GM12878 (cell line): ENCODE data around the gene FCN2. TPM values are rescaled to one million over a fixed set of nuclear protein-coding genes. Genes with fewer than 3 reads are reported as not detected.

Source experiments
- BCL11A ChIP-seq: IDR thresholded peaks from 2 replicates; pipeline ENCODE4 v1.6.1; 2011; ENCODE audit warnings: low read depth, low read length
- BRCA1 ChIP-seq: IDR thresholded peaks from 2 replicates; pipeline ENCODE4 v1.6.1; 2011; ENCODE audit warnings: low read depth, low read length, improper control_type of control experiment
- CHD2 ChIP-seq: IDR thresholded peaks from 2 replicates; pipeline ENCODE4 v1.6.1; 2011; ENCODE audit warnings: low read depth, low read length, improper control_type of control experiment, borderline replicate concordance
- MEF2B ChIP-seq: fragments of 450-650 bp; IDR thresholded peaks from 2 replicates; pipeline ENCODE4 v1.6.1; 2018; ENCODE audit warnings: mild to moderate bottlenecking, moderate library complexity; ENCODE audit not compliant: partially characterized antibody, poor library complexity, severe bottlenecking
- MTA2 ChIP-seq: fragments of 450-650 bp; IDR thresholded peaks from 2 replicates; pipeline ENCODE4 v1.6.1; 2016; ENCODE audit warnings: low read depth, mild to moderate bottlenecking, moderate library complexity
- NFYA ChIP-seq: IDR thresholded peaks from 2 replicates; pipeline ENCODE4 v1.6.1; 2011; ENCODE audit warnings: low read depth, mild to moderate bottlenecking, low read length, improper control_type of control experiment, borderline replicate concordance
- NR2C2 ChIP-seq: IDR thresholded peaks from 2 replicates; pipeline ENCODE4 v1.6.1; 2011; ENCODE audit warnings: borderline replicate concordance, low read depth; ENCODE audit not compliant: control insufficient read depth, insufficient read length
- NRF1 ChIP-seq: conservative IDR thresholded peaks from 2 replicates; pipeline ENCODE4 v1.6.1; 2011; ENCODE audit warnings: mild to moderate bottlenecking, low read depth, low read length, improper control_type of control experiment
- PAX8 ChIP-seq: fragments of 450-650 bp; IDR thresholded peaks from 2 replicates; pipeline ENCODE4 v1.6.1; 2017; ENCODE audit warnings: mild to moderate bottlenecking, moderate library complexity
- PBX3 ChIP-seq: IDR thresholded peaks from 2 replicates; pipeline ENCODE4 v1.6.1; 2011; ENCODE audit warnings: mild to moderate bottlenecking, low read depth, low read length, moderate library complexity; ENCODE audit not compliant: insufficient replicate concordance
- RBBP5 ChIP-seq: fragments of 200-600 bp; sonication (generic); conservative IDR thresholded peaks from 2 replicates; pipeline ENCODE4 v1.6.1; 2016
- SIN3A ChIP-seq: IDR thresholded peaks from 2 replicates; pipeline ENCODE4 v1.6.1; 2012; ENCODE audit warnings: low read depth, low read length, improper control_type of control experiment
- SMAD5 ChIP-seq: IDR thresholded peaks from 2 replicates; pipeline ENCODE4 v1.6.1; 2016; ENCODE audit warnings: antibody characterized with exemption, low read depth
- STAT1 ChIP-seq: fragments of 450-650 bp; conservative IDR thresholded peaks from 2 replicates; pipeline ENCODE4 v1.6.1; 2014; ENCODE audit warnings: antibody characterized with exemption, mild to moderate bottlenecking
- SUZ12 ChIP-seq: fragments of 200-600 bp; sonication (generic); IDR thresholded peaks from one replicate; pipeline ENCODE4 v1.6.1; 2018; ENCODE audit warnings: antibody characterized with exemption, mild to moderate bottlenecking; ENCODE audit not compliant: unreplicated experiment
- TCF12 ChIP-seq: IDR thresholded peaks from 2 replicates; pipeline ENCODE4 v1.6.1; 2011; ENCODE audit warnings: low read depth, mild to moderate bottlenecking, low read length
- ZNF384 ChIP-seq: IDR thresholded peaks from 2 replicates; pipeline ENCODE4 v1.6.1; 2012; ENCODE audit warnings: low read depth, mild to moderate bottlenecking, low read length, improper control_type of control experiment, borderline replicate concordance
- ZNF622 ChIP-seq: fragments of 450-650 bp; IDR thresholded peaks from 2 replicates; pipeline ENCODE4 v1.6.1; 2017; ENCODE audit warnings: mild to moderate bottlenecking, inconsistent platforms
- polyA plus RNA-seq, 11 experiments: library from polyadenylated mRNA; depleted of rRNA in 4 of 11; unstranded in 6 of 11; stranded (reverse) in 5 of 11; fragments of >200 nt; fragmentation: Nextera tagmentation in 4 of 11; fragmentation: Illumina TruSeq in 1 of 11; extraction: Ambion mirVana in 4 of 11; extraction: Trizol in 1 of 11; gene quantifications; 1 replicate in 1 of 11; 2 replicates in 10 of 11; pipeline versions ENCODE4 v1.2.1 to v1.2.3, GENCODE V29; 2011 to 2016; ENCODE audit warnings: inconsistent platforms in 2 of 11, missing spikeins in 2 of 11, low read depth in 1 of 11
- total RNA-seq, 4 experiments: library from RNA; depleted of rRNA in 3 of 4; stranded (reverse); fragments of >200 nt in 3 of 4; fragmentation: Illumina TruSeq in 1 of 4; extraction: Trizol in 1 of 4; gene quantifications; 2 replicates each; pipeline versions ENCODE4 v1.2.1 to v1.2.3, GENCODE V29; 2013 to 2021
- TF ChIP-seq, protein P1 (sequence below): fragments of 450-650 bp; IDR thresholded peaks from 2 replicates; pipeline ENCODE4 v1.6.1; 2017; ENCODE audit warnings: mild to moderate bottlenecking
- TF ChIP-seq, protein P2 (sequence below): IDR thresholded peaks from 2 replicates; pipeline ENCODE4 v1.6.1; 2012; ENCODE audit warnings: mild to moderate bottlenecking, low read depth, low read length
- TF ChIP-seq, protein P3 (sequence below): fragments of 450-650 bp; IDR thresholded peaks from 2 replicates; pipeline ENCODE4 v1.6.1; 2014; ENCODE audit warnings: mild to moderate bottlenecking
- TF ChIP-seq, protein P4 (sequence below): fragments of 150-350 bp; IDR thresholded peaks from 2 replicates; pipeline ENCODE4 v1.6.1; 2014; ENCODE audit warnings: mild to moderate bottlenecking, low read depth, low read length

The FCN2 gene
- total and polyA plus RNA-seq, 10 of the 15 experiments (the other 5 are each of a cell fraction or from before 2014, with no cell fraction given), result not detected

DNA sequence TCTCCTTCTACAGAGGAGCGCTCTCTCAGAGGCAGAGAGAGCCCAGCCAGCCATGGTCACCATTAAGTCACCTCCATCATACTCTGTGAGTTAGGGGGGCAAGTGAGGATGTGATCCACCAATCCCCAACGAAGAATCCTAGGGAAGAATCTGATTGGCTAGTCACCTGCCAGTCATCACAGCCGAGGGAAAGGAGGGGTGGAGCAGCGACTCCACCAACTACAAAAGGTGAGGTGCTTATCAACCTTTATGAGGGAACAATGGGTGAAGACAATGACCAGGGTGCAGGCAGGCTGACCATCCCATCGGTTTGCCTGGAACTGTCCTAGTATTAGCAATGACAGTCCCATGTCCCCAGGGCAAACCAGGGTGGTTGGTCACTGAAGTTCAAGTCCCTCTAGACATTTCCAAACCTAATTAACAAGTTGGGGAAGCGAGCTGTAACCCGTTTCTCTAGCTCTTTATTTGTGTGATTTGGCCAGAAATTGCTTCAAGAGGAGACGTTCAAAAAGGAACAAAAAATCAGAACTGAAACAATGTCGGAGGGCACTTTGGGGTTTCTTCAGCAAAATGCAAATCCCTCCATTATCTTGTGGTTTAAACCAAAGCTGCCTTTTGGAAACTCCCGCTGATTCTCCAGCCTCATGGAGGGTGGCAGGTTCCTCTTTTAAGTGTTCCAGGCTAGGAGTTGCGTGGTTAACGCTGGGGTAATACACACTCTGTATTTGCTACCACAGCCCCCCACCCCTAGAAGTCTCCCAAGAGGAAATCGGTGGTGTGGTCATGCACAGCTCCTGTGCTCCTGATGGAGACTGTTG, 55.9 kb downstream of the FCN2 start (continued):
- TF ChIP-seq SIN3A, result no peak
- TF ChIP-seq, protein P1, sequence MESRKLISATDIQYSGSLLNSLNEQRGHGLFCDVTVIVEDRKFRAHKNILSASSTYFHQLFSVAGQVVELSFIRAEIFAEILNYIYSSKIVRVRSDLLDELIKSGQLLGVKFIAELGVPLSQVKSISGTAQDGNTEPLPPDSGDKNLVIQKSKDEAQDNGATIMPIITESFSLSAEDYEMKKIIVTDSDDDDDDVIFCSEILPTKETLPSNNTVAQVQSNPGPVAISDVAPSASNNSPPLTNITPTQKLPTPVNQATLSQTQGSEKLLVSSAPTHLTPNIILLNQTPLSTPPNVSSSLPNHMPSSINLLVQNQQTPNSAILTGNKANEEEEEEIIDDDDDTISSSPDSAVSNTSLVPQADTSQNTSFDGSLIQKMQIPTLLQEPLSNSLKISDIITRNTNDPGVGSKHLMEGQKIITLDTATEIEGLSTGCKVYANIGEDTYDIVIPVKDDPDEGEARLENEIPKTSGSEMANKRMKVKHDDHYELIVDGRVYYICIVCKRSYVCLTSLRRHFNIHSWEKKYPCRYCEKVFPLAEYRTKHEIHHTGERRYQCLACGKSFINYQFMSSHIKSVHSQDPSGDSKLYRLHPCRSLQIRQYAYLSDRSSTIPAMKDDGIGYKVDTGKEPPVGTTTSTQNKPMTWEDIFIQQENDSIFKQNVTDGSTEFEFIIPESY, result no peak
- TF ChIP-seq RBBP5, result no peak
- peak; percentile 85 for TF ChIP-seq PBX3
- TF ChIP-seq TCF12, result no peak
- no peak for TF ChIP-seq ZNF384
- TF ChIP-seq SMAD5, result no peak
- no peak for TF ChIP-seq NFYA
- TF ChIP-seq CHD2, result no peak
- no peak for TF ChIP-seq MEF2B
- TF ChIP-seq ZNF622, result no peak
- TF ChIP-seq NRF1, result no peak
- TF ChIP-seq SUZ12, result no peak
- no peak for TF ChIP-seq NR2C2
- TF ChIP-seq, protein P2, sequence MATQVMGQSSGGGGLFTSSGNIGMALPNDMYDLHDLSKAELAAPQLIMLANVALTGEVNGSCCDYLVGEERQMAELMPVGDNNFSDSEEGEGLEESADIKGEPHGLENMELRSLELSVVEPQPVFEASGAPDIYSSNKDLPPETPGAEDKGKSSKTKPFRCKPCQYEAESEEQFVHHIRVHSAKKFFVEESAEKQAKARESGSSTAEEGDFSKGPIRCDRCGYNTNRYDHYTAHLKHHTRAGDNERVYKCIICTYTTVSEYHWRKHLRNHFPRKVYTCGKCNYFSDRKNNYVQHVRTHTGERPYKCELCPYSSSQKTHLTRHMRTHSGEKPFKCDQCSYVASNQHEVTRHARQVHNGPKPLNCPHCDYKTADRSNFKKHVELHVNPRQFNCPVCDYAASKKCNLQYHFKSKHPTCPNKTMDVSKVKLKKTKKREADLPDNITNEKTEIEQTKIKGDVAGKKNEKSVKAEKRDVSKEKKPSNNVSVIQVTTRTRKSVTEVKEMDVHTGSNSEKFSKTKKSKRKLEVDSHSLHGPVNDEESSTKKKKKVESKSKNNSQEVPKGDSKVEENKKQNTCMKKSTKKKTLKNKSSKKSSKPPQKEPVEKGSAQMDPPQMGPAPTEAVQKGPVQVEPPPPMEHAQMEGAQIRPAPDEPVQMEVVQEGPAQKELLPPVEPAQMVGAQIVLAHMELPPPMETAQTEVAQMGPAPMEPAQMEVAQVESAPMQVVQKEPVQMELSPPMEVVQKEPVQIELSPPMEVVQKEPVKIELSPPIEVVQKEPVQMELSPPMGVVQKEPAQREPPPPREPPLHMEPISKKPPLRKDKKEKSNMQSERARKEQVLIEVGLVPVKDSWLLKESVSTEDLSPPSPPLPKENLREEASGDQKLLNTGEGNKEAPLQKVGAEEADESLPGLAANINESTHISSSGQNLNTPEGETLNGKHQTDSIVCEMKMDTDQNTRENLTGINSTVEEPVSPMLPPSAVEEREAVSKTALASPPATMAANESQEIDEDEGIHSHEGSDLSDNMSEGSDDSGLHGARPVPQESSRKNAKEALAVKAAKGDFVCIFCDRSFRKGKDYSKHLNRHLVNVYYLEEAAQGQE, result no peak
- TF ChIP-seq, protein P3, sequence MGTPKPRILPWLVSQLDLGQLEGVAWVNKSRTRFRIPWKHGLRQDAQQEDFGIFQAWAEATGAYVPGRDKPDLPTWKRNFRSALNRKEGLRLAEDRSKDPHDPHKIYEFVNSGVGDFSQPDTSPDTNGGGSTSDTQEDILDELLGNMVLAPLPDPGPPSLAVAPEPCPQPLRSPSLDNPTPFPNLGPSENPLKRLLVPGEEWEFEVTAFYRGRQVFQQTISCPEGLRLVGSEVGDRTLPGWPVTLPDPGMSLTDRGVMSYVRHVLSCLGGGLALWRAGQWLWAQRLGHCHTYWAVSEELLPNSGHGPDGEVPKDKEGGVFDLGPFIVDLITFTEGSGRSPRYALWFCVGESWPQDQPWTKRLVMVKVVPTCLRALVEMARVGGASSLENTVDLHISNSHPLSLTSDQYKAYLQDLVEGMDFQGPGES, result no peak
- TF ChIP-seq STAT1, result no peak
- peak; percentile 80 for TF ChIP-seq MTA2
- no peak for TF ChIP-seq BRCA1
- TF ChIP-seq BCL11A, result peak; percentile 44; the same call in 1 of the 2 replicates
- TF ChIP-seq, protein P4, sequence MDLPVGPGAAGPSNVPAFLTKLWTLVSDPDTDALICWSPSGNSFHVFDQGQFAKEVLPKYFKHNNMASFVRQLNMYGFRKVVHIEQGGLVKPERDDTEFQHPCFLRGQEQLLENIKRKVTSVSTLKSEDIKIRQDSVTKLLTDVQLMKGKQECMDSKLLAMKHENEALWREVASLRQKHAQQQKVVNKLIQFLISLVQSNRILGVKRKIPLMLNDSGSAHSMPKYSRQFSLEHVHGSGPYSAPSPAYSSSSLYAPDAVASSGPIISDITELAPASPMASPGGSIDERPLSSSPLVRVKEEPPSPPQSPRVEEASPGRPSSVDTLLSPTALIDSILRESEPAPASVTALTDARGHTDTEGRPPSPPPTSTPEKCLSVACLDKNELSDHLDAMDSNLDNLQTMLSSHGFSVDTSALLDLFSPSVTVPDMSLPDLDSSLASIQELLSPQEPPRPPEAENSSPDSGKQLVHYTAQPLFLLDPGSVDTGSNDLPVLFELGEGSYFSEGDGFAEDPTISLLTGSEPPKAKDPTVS, result no peak
- TF ChIP-seq PAX8, result no peak
